HG03175 (cell line): ENCODE data around the gene NAPSA.
A peak's percentile ranks its signal among the peaks of the same experiment; 100 is the strongest.

Experiments used
- ATAC-seq: cut with Tn5 transposase; IDR thresholded peaks from one replicate; pipeline ENCODE4 v1.9.1; 2021; ENCODE audit warnings: mild to moderate bottlenecking, moderate library complexity; ENCODE audit not compliant: unreplicated experiment

NAPSA gene

GRCh38 chr19:50384685-50385535, 19.5 kb upstream of the NAPSA start:
- ATAC-seq, result no peak

- peak; percentile 88 for ATAC-seq
Measured at GRCh38 chr19:50383852-50384684, 18.6 kb upstream of the NAPSA start, which contains the start of gene POLD1. TSS of gene POLD1 (plus strand) at chr19:50384347. CDS start at chr19:50398852, 14,505 bp downstream.

- no peak for ATAC-seq
Measured at GRCh38 chr19:50383001-50383851, 17.8 kb upstream of the NAPSA start.

GRCh38 chr19:50381881-50382729, 16.7 kb upstream of the NAPSA start:
- ATAC-seq, result no peak

GRCh38 chr19:50380751-50381151, 15.3 kb upstream of the NAPSA start:
- no peak for ATAC-seq

- ATAC-seq, result no peak
Measured at GRCh38 chr19:50380137-50380536, 14.7 kb upstream of the NAPSA start.

GRCh38 chr19:50379602-50380001, 14.2 kb upstream of the NAPSA start:
- ATAC-seq, result no peak

- no peak for ATAC-seq
Measured at GRCh38 chr19:50378863-50379236, 13.4 kb upstream of the NAPSA start.

- no peak for ATAC-seq
Measured at GRCh38 chr19:50378169-50378862, 12.9 kb upstream of the NAPSA start.

- ATAC-seq, result no peak
Measured at GRCh38 chr19:50377517-50377916, 12.1 kb upstream of the NAPSA start.

- ATAC-seq, result peak; percentile 16
Measured at GRCh38 chr19:50377051-50377461, 11.6 kb upstream of the NAPSA start.

GRCh38 chr19:50376166-50377050, 11.0 kb upstream of the NAPSA start, which contains the start of gene NR1H2:
TSS of gene NR1H2 (plus strand) at chr19:50376457. CDS start at chr19:50377606, 1,149 bp downstream.
- ATAC-seq, result peak; percentile 89

GRCh38 chr19:50371914-50372475, 6.6 kb upstream of the NAPSA start:
- ATAC-seq, result no peak

- ATAC-seq, result peak; percentile 52
Measured at GRCh38 chr19:50368649-50369570, 3.5 kb upstream of the NAPSA start.

- ATAC-seq, result no peak
Measured at GRCh38 chr19:50362656-50363424, 2.6 kb downstream of the NAPSA start.

- no peak for ATAC-seq
Measured at GRCh38 chr19:50362030-50362412, 3.4 kb downstream of the NAPSA start.
